PC-9 (cell line): ENCODE data around the gene EVPLL. TPM values are rescaled to one million over a fixed set of nuclear protein-coding genes. Genes with fewer than 3 reads are reported as not detected.
"Not testable (repeated sequence)": the region's sequence is repeated elsewhere in the genome, so short reads cannot be mapped to it uniquely, and the experiment has no call there.

ENCODE experiments used
- BruUV-seq: library from RNA; stranded (reverse); fragments of 400-500 nt; replicated peaks from 2 replicates; lab custom pipeline; 2021; lab: Mats Ljungman, UMichigan
- CTCF ChIA-PET: fragments of 300-600 bp; sonication (Branson Sonifier 250); formaldehyde crosslinking; loops from one replicate; lab custom pipeline; 2022; ENCODE audit warnings: antibody characterized with exemption; lab: Charles Lee
- POLR2A ChIA-PET: fragments of 300-600 bp; sonication (Branson Sonifier 250); formaldehyde crosslinking; loops from one replicate; lab custom pipeline; 2022; ENCODE audit warnings: antibody characterized with exemption; ENCODE audit not compliant: unreplicated experiment; lab: Charles Lee
- DNase-seq, 2 experiments: peaks; one replicate each; pipeline versions ENCODE4 v3.0.0 to v3.0.0-alpha.2; 2015 to 2022; ENCODE audit warnings: mixed read lengths in 1 of 2
- H2AFZ ChIP-seq: fragments of 200-600 bp; sonication (generic); 2 replicates; pipeline ENCODE4 v1.8.1; 2017; ENCODE audit warnings: antibody characterized with exemption
- H3F3A ChIP-seq: fragments of 200-600 bp; sonication (generic); 2 replicates; pipeline ENCODE4 v1.8.1; 2017; ENCODE audit warnings: antibody characterized with exemption, mild to moderate bottlenecking, low read depth; ENCODE audit not compliant: insufficient read depth
- H3K27ac ChIP-seq: fragments of 200-600 bp; sonication (generic); 2 replicates; pipeline ENCODE4 v1.6.1; 2016; ENCODE audit warnings: mixed run types
- H3K27me3 ChIP-seq: fragments of 200-600 bp; sonication (generic); 2 replicates; pipeline ENCODE4 v1.6.1; 2016; ENCODE audit warnings: low read depth, mixed run types; ENCODE audit not compliant: insufficient read depth
- H3K36me3 ChIP-seq: fragments of 200-600 bp; sonication (generic); 2 replicates; pipeline ENCODE4 v1.6.1; 2016; ENCODE audit warnings: low read depth, mixed run types
- H3K4me1 ChIP-seq: fragments of 200-600 bp; sonication (generic); replicated peaks from 2 replicates; pipeline ENCODE4 v1.6.1; 2016; ENCODE audit warnings: mixed run types; ENCODE audit not compliant: insufficient read depth
- H3K4me2 ChIP-seq: fragments of 200-600 bp; sonication (generic); 2 replicates; pipeline ENCODE4 v1.6.1; 2017; ENCODE audit warnings: mixed run types
- H3K4me3 ChIP-seq: fragments of 200-600 bp; sonication (generic); 2 replicates; pipeline ENCODE4 v1.6.1; 2016; ENCODE audit warnings: mixed run types
- H3K79me2 ChIP-seq: fragments of 200-600 bp; sonication (generic); 2 replicates; pipeline ENCODE4 v1.6.1; 2017; ENCODE audit warnings: low read depth, mixed run types
- H3K9me2 ChIP-seq: fragments of 200-600 bp; sonication (generic); 2 replicates; pipeline ENCODE4 v1.8.1; 2017; ENCODE audit warnings: mild to moderate bottlenecking; ENCODE audit not compliant: insufficient read depth
- H3K9me3 ChIP-seq: fragments of 200-600 bp; sonication (generic); 2 replicates; pipeline ENCODE4 v1.8.1; 2016; ENCODE audit warnings: low read depth; ENCODE audit not compliant: insufficient read depth
- H4K20me1 ChIP-seq: fragments of 200-600 bp; sonication (generic); 2 replicates; pipeline ENCODE4 v1.8.1; 2017; ENCODE audit not compliant: insufficient read depth
- CTCF ChIP-seq: fragments of 200-600 bp; sonication (generic); conservative IDR thresholded peaks from 2 replicates; pipeline ENCODE4 v1.6.1; 2017; ENCODE audit warnings: mixed run types, antibody characterized with exemption, mild to moderate bottlenecking, moderate library complexity
- EZH2 ChIP-seq: fragments of 200-600 bp; sonication (generic); IDR thresholded peaks from 2 replicates; pipeline ENCODE4 v1.8.0; 2017; ENCODE audit warnings: antibody characterized with exemption, low read depth
- intact Hi-C: fragments of 100-400 bp; cut with micrococcal nuclease; formaldehyde crosslinking; loops from one replicate; pipeline ENCODE4 v1.10.0; 2022; ENCODE audit not compliant: unreplicated experiment
- total RNA-seq: library from RNA; stranded (reverse); gene quantifications from 2 replicates; pipeline ENCODE4 v1.2.3, GENCODE V29; 2021

EVPLL gene
- total RNA-seq, 1 experiment from 2014 or later: 5.7 TPM

GRCh38 chr17:18378205-18378505 is 577 bp downstream of the EVPLL start:
- Histone ChIP-seq H3K4me3 (no peak overlapping the region), H4K20me1 (no peaks in the 10 kb centered on the region), H3K27ac (no peak overlapping the region), H3K4me1 (peaks cover 25% of the 10 kb centered on the region), H3K9me2 (no peaks in the 10 kb centered on the region), H3K9me3 (0 out of 2 replicates have a peak, but pooled peaks cover 3% of the 10 kb centered on the region), H3K4me2 (peak overlapping the region; percentile 59), H3K79me2 (no peaks in the 10 kb centered on the region), H3K27me3 (no peaks in the 10 kb centered on the region), H2AFZ (no peak overlapping the region), H3K36me3 (no peaks in the 10 kb centered on the region), H3F3A (0 out of 2 replicates have a peak, but pooled peaks cover 4% of the 10 kb centered on the region)
- POLR2A ChIA-PET: interaction anchor here (0.6 kb wide), 1 partner anchor 57 kb away, joined by 7 read pairs; no protein-coding TSS in a partner anchor
- no TSS peak for BruUV-seq
- TF ChIP-seq CTCF: no peak
- TF ChIP-seq EZH2: no peak
- CTCF ChIA-PET: no interaction called here
- intact Hi-C loops: no loop called here
- DNase-seq: no peak

GRCh38 chr17:18378614-18379013 is 1.0 kb downstream of the EVPLL start:
- H3K4me3 ChIP-seq, intact Hi-C loops, H3K27me3 ChIP-seq, POLR2A ChIA-PET, H4K20me1 ChIP-seq, H3K27ac ChIP-seq, H3F3A ChIP-seq, H2AFZ ChIP-seq, H3K9me3 ChIP-seq, H3K79me2 ChIP-seq, DNase-seq, H3K4me2 ChIP-seq, BruUV-seq, H3K36me3 ChIP-seq, H3K9me2 ChIP-seq: not testable (repeated sequence)
- CTCF ChIA-PET: interaction anchor here (0.7 kb wide), 1 partner anchor 191 kb away, joined by 4 read pairs; no protein-coding TSS in a partner anchor
- H3K4me1 ChIP-seq: peaks cover 25% of the 10 kb centered on the region

- intact Hi-C loops: no loop called here
- POLR2A ChIA-PET: no interaction called here
- H3K4me3 ChIP-seq: no peak overlapping the region
- H2AFZ ChIP-seq: no peak overlapping the region
- 0 out of 2 replicates have a peak, but pooled peaks cover 3% of the 10 kb centered on the region for H3K9me3 ChIP-seq
- no peaks in the 10 kb centered on the region for H3K9me2 ChIP-seq
- H3K4me1 ChIP-seq: peaks cover 25% of the 10 kb centered on the region
- no peaks in the 10 kb centered on the region for H3F3A ChIP-seq
- H4K20me1 ChIP-seq: no peaks in the 10 kb centered on the region
- CTCF ChIA-PET: interaction anchor here (0.7 kb wide), 1 partner anchor 192 kb away, joined by 4 read pairs; no protein-coding TSS in a partner anchor
- DNase-seq: peak in 1 of 2 experiments; percentile 69
- H3K27ac ChIP-seq: no peak overlapping the region
- H3K27me3 ChIP-seq: no peaks in the 10 kb centered on the region
- no peaks in the 10 kb centered on the region for H3K36me3 ChIP-seq
- H3K4me2 ChIP-seq: no peak overlapping the region
- TF ChIP-seq EZH2 (no peak), CTCF (no peak)
- H3K79me2 ChIP-seq: no peaks in the 10 kb centered on the region
- BruUV-seq: no TSS peak
Measured at GRCh38 chr17:18379246-18380146, 1.9 kb downstream of the EVPLL start.
